Retina (tissue), 1 donor: ENCODE results near the gene SCAANT1.

Source experiments
- DNase-seq: peaks from one replicate; pipeline ENCODE4 v3.0.0-alpha.2; 2016

SCAANT1 gene

DNA sequence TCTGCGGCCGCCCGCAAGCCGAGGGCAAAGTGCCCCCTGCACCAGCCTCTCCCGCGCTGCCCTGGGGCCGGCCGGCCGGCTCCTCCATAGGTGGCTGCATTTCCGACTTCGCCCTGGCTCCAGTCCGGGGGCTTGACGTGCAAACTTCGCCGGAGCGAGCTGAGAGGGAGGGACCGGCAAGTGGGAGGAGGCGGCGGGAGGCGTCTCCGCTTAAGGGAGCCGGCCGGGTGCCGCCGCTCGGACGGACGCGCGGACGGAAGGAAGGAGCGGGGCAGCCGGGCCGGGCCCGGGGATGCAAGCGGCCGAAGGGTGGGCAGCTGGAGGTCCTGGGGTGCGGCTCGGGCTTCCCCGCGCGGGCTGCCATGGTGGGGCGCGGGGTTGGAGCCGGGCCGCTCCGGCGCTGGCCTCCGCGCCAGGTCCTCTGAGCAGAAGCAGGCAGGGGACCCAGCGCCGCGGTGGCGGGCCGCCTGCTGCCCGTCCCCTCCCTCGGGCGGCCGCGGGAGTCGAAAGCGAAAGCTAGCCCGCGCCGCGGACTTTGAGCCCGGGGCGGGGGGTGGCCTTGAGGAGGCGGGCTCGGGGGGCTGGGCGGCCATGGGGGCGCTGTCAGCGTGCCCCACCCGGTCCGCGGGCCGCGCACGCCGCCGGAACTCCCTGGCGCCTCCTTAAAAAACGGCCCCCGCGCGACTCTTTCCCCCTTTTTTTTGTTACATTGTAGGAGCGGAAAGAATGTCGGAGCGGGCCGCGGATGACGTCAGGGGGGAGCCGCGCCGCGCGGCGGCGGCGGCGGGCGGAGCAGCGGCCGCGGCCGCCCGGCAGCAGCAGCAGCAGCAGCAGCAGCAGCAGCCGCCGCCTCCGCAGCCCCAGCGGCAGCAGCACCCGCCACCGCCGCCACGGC is at the start of gene SCAANT1:
Gene SCAANT1 (minus strand): TSS at position 511 of the 895 bp plus-strand sequence.
- DNase-seq = peak; percentile 88

DNA sequence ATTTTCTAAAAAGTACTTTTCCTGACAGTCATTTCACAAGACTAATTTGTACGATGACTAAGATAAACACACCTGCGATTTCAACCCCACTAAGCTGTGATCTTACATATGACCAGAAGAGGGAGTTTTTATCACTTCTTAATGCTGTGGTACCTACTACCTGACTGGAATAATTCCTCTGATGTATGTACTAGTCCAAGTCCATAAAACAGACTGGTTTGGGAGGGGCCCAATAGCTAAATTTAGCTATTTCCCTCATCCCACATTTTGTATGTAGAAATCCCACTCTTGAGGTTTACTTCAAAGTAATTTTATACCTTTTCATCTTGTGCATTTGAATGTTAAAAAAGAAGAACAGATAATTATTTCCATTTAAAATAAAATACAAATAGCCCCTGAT is 49.7 kb upstream of the SCAANT1 start:
- no peak for DNase-seq

DNA sequence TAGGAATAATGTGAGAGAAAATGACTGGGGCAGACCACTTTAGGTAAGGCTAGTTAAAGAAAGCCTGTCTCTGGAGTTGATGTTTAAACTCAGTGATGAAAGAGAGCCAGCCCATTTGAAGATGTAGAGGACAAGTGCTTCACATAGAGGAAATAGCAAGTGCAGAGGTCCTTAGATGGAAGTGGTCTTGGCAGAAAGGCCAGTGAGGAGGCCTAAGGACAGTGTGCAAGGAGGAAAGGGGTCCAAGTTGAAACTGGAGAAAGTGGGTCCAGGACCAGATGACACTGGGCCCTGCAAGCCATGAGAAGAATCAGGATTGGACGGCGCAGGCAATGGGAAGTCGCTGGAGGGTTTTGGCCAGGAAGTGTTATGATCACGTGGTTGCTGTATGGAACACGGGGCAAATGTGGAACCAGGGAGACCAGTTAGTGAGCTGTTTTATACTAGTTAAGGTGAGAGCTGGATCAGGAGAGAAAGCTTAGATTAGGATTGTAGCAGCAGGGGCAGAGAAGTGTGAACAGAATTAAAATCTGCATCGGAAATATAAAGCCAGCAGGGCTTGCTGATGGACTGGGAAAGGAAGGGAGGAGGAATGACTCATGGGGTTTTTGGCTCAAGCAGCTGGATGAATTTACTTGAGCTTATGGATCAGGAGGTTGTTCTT is 48.0 kb upstream of the SCAANT1 start:
- DNase-seq = peak; percentile 50

DNA sequence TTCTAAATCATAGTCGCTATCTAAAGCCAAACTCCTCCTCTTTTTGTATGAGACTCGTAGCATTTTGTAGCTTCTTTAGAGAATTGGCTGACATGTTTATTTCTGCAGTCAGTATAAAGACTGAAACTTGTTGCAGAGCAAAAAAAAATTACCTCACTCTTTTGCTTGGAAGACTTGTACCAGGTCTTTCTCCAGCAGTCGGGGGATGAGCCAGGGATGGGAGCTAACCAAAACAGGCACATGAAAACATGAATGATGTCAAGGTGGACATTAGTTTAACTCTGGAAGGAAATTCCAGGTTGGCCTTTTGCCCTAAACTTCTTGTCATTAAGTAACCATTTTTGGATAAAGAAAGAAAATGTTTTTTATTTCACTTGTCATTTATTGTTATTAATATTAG is 47.0 kb upstream of the SCAANT1 start:
- no peak for DNase-seq

DNA sequence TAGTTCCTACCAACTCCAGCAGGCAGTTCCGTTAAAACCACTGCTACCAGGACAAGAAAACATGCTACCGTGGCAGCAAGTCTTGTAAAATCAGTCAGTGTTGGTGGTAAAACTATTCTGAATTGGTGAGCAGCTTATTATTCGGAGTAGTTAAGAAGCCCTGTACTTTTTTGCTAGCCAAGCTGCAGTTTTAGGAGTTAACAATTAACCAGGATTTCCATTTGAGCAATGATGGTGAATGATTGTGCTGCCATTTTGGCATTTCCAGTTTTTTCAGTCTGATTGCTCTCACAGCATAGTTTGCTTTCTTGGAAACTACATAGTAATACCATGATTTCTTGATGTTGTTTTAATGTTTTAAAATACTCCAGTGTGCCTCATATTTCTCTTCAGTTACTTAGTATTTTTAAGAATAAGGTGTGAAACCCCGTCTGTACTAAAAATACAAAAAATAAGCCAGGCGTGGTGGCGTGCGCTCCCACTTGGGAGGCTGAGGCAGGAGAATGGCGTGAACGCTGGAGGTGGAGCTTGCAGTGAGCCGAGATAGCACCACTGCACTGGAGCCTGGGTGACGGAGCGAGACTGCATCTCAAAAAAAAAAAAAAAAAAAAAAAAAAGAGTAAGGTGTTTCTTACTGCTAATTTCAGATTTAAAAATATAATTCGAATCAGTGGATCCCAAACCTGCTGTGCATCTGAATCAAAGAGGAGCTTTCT is 43.8 kb upstream of the SCAANT1 start:
- no peak for DNase-seq

DNA sequence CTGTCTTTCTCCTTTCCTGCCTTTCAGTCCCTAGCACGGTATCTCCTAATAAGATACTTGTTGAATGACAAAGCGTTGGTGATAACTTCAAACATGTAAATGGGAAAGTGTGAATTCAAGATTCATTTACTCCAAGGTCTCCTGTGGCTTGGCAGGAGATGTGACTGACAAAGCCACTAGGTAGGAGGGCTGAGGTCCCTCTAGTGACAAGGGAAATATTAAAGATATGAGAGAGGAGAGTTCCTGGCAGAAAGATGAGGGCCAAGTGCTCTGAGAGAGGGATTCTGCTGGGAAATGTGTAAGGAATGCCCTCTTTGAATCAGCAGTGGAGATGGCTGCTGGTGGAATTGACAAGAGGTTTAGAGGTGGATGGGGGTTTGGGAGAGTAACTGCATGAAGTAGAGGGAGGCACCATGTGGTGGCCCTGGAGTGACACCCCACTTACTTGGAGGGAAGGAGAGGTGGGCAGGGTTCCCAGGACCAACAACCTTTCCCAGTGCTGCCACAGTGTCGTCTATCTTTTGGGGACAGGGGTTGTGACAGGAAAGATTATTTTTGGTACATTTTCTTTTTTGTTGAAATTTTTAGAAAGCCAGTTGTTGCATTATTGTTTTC is 43.0 kb upstream of the SCAANT1 start:
- no peak for DNase-seq

DNA sequence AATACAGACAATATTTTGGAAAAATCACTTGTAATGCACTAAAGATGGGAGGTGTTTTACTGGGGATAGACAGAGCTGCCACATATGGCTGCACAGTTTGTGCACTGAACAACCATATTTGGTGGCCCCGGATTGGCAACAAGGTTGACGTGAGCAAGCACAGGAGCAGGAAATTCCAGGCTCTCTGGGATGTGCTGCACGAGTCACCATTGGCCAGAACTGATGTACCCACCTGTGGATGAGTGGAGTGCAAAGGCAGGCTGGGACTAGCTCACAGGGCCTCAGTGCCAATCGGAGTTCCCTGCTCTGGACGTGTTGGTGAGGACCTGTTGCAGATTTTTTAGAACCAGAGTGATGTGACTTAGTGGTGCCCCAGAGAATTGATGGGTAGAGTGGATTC is 42.0 kb upstream of the SCAANT1 start:
- no peak for DNase-seq

DNA sequence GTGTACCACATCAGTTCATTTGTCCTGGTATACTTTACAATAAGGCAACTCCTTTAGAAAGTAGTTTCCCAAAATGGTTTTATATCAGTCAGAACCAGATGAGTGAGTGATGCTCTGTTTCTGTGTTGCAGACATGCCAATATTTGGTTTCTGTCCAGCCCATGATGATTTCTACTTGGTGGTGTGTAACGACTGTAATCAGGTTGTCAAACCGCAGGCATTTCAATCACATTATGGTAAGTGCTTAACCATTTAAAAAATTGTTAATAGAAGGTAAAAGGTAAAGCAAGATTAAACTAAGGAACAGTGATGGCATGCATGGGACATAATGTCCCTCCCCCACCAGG is 40.0 kb upstream of the SCAANT1 start:
- no peak for DNase-seq

DNA sequence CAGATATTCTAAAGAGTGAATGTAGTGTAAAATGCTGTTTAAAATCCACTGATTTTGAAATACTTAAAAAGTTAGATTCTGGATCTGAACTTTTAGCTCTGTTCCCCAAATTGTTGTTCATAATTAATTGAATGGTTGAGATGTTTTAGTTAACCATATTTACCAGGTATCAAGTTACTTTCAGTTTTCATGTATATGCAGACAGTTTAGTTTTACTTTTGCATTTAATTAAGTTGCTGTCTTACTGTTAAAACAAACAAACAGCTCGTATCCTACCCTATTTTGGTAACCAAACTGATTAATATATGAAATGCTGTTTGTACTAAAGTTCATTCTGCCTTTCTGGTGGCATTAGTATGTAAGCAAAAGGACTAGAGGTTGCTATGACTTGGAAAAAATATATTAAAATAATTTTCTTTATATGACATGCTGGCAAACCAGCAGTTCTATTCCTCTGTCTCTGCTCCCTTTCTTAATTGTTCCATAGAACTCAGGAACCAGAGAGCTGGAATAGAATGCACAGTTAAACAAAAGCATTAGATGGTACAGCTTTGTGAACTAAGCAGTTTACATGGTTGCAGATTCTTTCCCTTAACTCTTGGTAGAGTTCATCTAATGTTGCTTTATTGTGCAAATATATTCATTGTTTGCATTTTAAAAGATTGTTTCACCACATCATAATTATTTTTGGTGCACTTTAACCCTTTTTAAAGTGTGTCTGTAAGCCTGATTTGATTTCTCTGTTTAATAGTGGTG is 39.5 kb upstream of the SCAANT1 start:
- no peak for DNase-seq

DNA sequence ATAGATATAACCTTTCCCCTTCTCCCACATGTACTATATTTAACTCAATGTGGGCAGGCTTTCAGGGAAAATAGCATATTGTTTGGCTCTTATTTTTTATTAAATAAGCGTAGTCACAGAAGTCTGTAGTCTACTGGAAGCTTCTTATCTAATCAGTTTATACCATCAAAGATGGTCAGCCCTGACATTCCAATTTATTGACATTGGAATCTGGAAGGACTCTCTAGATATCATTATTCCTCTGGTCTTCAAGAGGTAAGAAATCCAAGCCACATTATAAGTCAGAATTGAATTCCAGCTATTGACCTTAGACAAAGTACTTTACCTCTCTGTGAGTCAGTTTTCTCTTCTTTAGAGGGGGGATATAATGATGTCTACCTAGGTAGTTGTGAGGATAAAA is 38.5 kb upstream of the SCAANT1 start:
- DNase-seq = no peak

DNA sequence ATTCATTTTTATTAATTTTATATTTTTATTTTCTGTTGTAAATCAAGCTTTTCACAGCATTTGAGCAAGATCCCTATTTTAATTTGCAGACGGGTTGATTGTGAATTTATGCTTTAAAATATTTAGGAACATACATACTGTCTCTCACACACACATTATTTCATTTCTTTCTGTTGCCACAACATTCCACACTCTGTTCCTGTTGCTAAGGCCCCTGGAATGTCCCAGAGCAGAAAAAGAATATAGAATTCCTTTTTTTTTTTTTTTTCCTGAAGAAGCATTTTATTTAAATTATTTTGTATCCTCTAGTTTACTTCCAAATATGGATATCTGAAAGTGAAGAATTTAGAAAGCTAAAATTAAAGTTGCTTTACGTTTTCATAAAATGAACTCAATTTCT is 36.8 kb upstream of the SCAANT1 start:
- DNase-seq = no peak

DNA sequence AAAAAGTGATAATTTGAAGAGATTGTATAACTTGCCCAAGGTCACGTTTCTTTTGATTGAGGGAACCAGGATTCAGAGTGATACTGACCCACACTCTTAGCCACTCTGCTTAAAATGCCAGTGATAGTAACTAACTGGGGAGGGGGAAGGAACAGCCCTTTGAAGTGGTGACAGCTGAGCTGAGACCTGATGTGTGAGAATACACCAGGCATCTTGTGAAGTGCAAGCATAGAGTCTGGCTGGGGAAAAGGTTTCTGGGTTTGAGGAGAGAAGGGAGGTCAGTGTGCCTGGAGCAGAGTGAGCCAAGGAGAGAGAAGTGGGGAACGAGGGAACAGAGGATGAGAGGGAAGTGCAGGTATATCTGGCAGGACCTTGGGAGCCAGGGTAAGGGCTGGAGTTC is 35.4 kb upstream of the SCAANT1 start:
- DNase-seq = no peak

DNA sequence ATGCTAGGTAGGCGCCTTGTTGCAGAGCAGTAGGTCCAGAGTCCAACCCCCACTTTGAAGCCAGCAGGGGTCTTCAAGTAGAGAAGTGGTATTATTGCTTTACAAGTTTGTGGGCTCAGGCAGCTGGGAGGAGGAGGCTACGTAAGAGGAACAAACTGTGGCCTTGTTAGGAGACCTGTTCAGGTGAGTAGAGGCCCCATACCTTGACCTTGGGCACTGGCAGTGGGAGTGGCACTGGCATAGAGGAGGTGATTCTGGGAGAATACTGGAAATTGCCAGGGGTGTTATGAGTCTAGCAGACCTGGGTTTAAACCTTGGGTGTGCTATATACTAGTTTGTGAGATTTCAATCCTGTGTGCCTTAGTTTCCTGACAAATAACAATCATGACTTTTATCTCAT is 34.6 kb upstream of the SCAANT1 start:
- DNase-seq = no peak

DNA sequence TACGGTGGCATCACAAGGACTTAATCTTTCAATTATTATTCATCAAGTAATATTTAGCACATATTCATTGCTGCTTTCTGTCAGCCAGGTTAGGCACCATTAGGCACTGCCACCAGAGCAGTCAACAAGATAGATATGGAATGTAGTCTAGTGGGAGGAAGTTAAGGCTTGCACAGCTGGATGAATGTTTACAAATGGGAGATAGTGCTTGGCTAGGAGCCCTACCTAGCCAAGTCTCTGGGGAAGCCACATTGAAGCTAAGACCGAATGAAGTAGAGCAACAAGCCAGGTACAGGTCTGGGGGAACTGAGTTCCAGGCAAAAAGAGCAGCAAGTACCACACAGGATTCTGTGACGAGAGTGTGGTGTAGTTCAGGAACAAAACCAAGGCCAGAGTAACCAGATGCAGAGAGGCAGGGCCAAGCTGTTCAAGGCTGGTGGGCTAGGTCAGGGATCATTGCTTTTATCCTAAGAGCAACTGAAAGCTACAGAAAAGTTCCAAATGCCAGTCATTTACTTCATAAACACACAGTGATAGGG is 33.4 kb upstream of the SCAANT1 start:
- DNase-seq = no peak

DNA sequence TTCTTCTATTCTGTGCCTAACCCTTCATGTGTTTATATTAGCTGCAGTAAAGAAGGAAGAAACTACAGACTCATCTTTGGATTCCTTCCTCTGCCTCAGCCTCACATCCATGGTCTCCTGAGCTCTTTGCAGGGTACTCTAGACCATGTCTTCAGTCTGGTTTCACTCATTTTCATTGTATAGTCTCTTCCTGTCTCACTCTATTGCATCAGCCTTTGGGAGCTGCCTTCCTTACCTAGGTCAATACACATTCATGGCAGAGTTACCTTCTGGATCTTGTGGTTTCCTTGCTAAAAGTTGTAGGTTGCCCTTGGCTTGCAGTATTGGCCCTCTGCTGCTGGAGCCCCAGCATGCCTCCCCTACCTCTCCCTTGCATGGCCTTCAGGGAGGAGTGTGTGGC is 31.5 kb upstream of the SCAANT1 start:
- DNase-seq = no peak

DNA sequence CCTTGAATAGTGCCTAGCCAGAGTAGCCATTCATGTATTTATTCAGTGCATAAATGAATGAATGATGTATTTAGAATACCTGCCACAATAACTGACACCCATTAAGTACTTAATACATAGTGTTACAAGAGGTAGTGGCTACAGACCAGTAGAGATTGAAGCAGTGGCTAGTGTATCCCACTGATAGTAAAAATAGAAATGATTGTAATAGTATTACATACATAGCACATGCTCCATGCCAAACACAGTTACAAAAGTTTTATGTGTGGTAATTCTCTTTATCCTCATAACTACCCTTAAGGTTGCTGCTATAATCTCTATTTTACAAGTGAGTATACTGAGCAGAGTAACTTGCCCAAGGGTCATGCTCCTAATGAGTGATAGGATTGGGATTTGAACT is 30.3 kb upstream of the SCAANT1 start:
- DNase-seq = no peak

DNA sequence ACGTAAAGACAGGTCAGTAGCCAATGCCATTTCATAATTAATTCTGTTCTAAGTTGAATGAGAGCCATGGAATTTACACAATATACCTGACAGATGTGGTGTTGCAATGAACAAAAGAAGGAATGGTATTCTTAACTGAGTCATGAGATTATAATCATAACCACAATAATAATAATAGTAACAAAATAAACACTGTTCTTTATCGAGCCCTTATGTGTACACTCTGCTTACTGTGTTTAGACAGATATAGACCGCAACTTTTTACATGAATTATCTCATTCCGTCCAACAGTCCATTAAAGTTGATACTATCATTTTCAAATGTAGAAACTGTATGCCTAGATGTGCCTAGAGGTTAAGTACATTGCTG is 28.2 kb upstream of the SCAANT1 start:
- DNase-seq = no peak

DNA sequence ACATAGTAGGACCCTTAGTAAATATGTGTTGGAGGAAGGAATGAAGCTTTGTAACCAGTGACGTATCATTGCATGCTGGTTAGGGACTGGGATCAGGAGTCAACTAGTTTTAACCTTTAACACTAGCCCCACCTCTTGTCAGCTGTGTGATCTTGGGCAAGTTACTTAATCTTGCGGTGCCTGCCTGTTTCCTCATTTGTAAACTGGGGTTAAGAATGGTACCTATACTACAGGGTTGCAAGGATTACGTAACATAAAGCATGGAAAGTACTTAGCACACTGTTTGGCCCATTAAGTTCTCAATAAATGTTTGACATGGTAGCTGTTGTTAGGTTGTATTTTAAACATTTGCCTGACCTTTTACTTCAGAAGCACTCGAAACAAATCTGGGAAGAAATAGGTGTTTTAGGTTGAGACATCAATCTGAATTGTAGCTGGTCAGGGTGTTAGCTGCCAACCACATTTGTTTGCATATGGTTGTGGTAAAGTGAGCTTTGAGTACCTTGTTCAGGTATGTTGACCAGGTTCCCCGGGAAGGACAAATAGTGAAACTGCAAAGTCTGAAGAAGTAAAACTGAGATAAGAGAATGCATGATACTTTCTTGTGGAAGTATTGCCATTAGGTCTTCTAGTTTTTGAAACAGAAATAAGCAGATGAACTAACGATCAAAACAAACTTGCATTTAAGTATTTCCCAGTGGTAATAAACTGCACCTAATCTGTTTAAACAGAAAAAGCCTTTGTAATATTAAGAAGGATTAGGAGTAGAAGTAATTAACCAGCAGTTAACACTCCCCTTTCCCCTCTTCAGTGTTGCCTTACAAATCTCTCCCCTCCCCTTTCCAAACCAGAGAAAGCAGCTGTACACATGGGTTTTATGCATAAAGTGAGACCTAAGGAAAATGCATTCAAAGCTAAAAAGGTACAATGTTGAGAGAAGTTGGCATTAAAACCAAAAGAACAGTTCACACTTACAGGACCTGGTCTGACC is 25.8 kb upstream of the SCAANT1 start:
- DNase-seq = no peak

DNA sequence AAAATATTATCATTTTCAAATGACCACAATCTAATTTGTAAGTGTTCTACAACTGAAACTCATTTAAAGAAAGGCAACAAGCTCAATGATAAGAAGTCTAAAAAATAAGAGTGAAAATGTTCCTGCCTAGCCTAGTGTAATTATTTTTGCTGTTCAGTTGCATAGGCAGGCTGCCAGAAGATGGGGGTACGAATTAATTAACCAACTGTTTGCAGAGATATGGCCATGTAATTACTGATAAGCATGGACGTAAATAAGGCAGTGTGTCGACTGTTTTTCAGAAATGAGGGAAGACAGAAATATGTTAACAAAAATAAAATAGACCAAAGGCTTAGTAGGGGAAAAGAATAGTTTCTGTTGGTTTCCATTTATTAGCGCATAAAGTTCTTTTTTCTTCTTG is 24.7 kb upstream of the SCAANT1 start:
- no peak for DNase-seq

DNA sequence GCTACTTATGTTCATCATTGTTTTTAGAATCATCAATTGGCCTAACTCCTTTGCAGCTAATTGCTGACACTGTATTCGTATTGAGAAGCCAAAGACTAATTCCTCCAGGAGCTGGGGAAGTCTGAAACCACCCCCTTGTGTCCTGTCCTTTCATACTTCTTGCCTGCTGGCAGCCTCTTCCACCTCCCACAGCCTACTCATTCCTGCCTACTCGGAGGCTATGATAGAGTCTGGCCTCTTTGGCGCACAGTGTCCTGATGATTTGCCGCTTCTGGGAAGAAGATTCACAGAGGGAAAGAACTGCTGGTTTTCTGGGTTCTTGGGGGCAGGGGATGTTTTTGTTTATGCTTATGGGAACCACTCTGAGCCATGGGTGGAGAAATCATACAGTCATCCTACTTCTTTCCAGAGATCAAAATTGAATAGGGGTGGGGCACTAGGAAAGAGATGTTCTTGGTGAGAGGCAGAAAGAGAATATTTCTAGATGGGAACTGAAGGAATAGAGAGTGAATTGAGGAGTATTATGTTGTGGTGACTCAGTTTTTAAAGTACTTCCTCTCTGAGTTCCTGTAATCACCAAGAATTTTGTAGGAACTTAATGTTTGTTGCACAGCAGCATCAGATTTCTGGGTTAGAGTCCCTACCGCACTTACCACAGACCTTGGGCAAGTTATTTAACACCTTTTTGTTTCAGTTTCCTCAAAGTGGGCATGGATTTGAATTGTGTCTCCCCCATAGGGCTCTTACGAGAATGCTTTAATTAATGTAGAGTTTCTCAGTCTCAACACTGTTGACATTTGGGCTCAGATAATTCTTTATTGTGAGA is 22.1 kb upstream of the SCAANT1 start:
- no peak for DNase-seq
